AG10803 (cell line): ENCODE data around the gene NEK6.

Experiments used
- DNase-seq: peaks from one replicate; pipeline ENCODE4 v3.0.0; 2010; ENCODE audit warnings: low read depth
- H3K4me3 ChIP-seq: 2 replicates; pipeline ENCODE4 v1.5.1; 2011; ENCODE audit warnings: mild to moderate bottlenecking, low read length, control low read depth
- CTCF ChIP-seq: conservative IDR thresholded peaks from 2 replicates; pipeline ENCODE4 v1.5.1; 2011; ENCODE audit warnings: mild to moderate bottlenecking, low read length, control low read depth, inconsistent platforms

NEK6 gene

GRCh38 chr9:124257844-124258606 is at the start of gene NEK6:
TSS of gene NEK6 (plus strand) at chr9:124257949. CDS start at chr9:124301965, 44,016 bp downstream.
- TF ChIP-seq CTCF, result no peak
- H3K4me3 ChIP-seq, result peak within 1 kb of the TSS; percentile 87
- peak; percentile 81 for DNase-seq

GRCh38 chr9:124208571-124208970 is 49.2 kb upstream of the NEK6 start:
- H3K4me3 ChIP-seq, result no peak overlapping the region
- TF ChIP-seq CTCF, result no peak
- no peak for DNase-seq

- no peak overlapping the region for H3K4me3 ChIP-seq
- TF ChIP-seq CTCF, result no peak
- no peak for DNase-seq
These were observed 48.5 kb upstream of the NEK6 start for GRCh38 chr9:124209279-124209678.

- DNase-seq, result no peak
- no peak for TF ChIP-seq CTCF
- no peak overlapping the region for H3K4me3 ChIP-seq
These were observed 48.0 kb upstream of the NEK6 start for GRCh38 chr9:124209774-124210173.

GRCh38 chr9:124210697-124211096 is 47.1 kb upstream of the NEK6 start:
- no peak for DNase-seq
- H3K4me3 ChIP-seq, result no peak overlapping the region
- no peak for TF ChIP-seq CTCF

- DNase-seq, result peak; percentile 40
- H3K4me3 ChIP-seq, result no peak overlapping the region
- no peak for TF ChIP-seq CTCF
These were observed 45.2 kb upstream of the NEK6 start for GRCh38 chr9:124212381-124213050.

- TF ChIP-seq CTCF, result no peak
- DNase-seq, result no peak
- no peak overlapping the region for H3K4me3 ChIP-seq
These were observed 44.4 kb upstream of the NEK6 start for GRCh38 chr9:124213396-124213795.
